ENCODE results near the gene PTTG1IP. TPM values are rescaled to one million over a fixed set of nuclear protein-coding genes. Genes with fewer than 3 reads are reported as not detected.

The PTTG1IP gene
- total RNA-seq, 1 donor from 2014 or later: 205 TPM

DNA sequence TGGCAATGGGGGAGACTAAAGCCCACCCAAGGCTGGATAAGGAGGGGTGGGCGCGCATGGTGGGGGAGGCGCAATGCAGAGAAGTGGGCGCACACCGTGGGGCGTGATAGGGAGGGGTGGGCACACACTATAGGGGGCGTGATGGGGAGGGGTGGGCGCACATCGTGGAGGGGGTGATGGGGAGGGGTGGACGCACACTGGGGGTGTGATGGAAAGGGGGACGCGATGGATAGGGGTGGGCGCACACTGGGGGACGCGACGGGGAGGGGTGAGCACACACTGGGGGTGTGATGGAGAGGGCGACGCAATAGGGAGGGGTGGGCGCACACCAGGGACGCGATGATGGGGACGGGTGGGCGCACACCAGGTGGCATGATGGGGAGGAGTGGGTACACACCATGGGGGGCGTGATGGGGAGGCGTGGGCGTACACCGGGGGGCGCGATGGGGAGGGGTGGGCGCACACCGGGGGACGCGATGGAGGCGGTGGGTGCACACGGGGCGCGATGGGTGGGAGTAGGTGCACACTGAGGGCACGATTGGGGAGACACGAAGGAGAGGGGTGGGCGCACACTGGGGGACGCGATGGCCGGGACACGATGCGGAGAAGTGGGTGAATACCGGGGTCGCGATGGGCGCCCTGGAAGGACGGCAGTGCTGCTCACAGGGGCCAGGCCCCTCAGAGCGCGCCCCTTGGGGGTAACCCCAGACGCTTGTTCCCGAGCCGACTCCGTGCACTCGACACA, 56.6 kb downstream of the PTTG1IP start:
- Mint-ChIP-seq H3K4me3 (peak overlapping the region; percentile 70), H3K27me3 (ENCODE audit: low read depth) (no peaks in the 10 kb centered on the region), H3K36me3 (peaks cover 8% of the 10 kb centered on the region), H3K27ac (peak overlapping the region; percentile 51), H3K4me1 (peaks cover 4% of the 10 kb centered on the region), H3K9me3 (peaks cover 13% of the 10 kb centered on the region)
- no peak for DNase-seq (ENCODE audit: low spot score in 2 of 2, unreplicated experiment in 2 of 2)
- TF ChIP-seq CTCF (IDR thresholded peaks at IDR 0.05; ENCODE audit: unreplicated experiment): no peak

- TF ChIP-seq CTCF (IDR thresholded peaks at IDR 0.05; ENCODE audit: unreplicated experiment): no peak
- no peak for DNase-seq (ENCODE audit: low spot score in 2 of 2, unreplicated experiment in 2 of 2)
- Mint-ChIP-seq H3K36me3 (peaks cover 12% of the 10 kb centered on the region), H3K9me3 (peaks cover 10% of the 10 kb centered on the region), H3K27ac (peak overlapping the region; percentile 51), H3K4me3 (peak overlapping the region; percentile 70), H3K4me1 (peaks cover 4% of the 10 kb centered on the region), H3K27me3 (ENCODE audit: low read depth) (no peaks in the 10 kb centered on the region)
These were observed 57.5 kb downstream of the PTTG1IP start for GRCh38 chr21:44815852-44816628.

DNA sequence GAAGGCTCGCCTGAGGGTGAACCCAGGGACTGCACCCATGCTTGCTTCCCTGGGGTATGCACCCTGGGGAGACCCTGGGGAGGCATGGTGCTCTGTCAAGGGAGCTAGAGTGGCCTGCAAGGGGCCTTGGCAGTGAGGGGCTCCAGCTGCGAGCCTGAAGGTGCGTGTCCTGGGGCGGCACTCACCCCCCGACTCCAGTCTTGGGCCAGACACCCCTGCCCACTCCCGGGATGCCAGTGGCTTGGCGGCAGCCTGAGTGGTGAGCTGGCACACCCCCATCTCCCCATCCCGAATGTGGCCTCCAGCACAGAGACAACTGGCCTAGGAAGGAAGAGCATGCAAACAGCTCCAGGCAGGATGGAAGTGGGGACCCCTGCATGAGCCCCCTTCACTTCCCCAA, 58.3 kb downstream of the PTTG1IP start:
- Mint-ChIP-seq H3K36me3 (peaks cover 14% of the 10 kb centered on the region), H3K4me1 (peaks cover 4% of the 10 kb centered on the region), H3K4me3 (peak overlapping the region; percentile 70), H3K27ac (no peak overlapping the region), H3K9me3 (peaks cover 8% of the 10 kb centered on the region), H3K27me3 (ENCODE audit: low read depth) (no peaks in the 10 kb centered on the region)
- no peak for TF ChIP-seq CTCF (IDR thresholded peaks at IDR 0.05; ENCODE audit: unreplicated experiment)
- DNase-seq (ENCODE audit: low spot score in 2 of 2, unreplicated experiment in 2 of 2): no peak

DNA sequence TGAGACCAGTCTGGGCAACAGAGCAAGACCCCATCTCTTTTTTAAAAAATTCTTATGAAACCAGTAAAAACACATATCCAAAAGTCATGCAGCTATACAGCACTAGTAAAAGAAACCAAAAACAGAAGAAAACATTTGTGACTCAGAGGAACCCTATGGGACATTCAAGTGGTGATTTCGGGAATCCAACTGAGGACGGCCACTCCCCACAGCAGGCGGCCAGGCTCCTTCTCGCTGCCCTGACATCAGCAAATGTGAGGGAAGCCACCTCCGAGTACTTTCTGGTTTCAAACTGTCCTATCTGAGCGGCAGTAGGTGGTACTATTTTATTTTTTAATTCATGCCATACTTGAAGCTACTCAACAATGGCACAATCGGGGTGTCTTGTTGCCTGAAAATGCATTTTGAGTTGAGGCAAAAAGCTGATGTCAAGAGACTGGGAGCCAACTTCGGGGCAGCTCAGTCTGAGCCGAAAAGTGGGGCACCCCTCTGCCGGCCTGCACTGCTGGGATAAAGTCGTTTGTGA, 58.9 kb downstream of the PTTG1IP start:
- no peaks in the 10 kb centered on the region for H3K27me3 Mint-ChIP-seq (ENCODE audit: low read depth)
- no peak overlapping the region for H3K27ac Mint-ChIP-seq
- H3K4me1 Mint-ChIP-seq: peaks cover 4% of the 10 kb centered on the region
- no peak for DNase-seq (ENCODE audit: low spot score in 2 of 2, unreplicated experiment in 2 of 2)
- peaks cover 2% of the 10 kb centered on the region for H3K9me3 Mint-ChIP-seq
- no peak overlapping the region for H3K4me3 Mint-ChIP-seq
- H3K36me3 Mint-ChIP-seq: peaks cover 13% of the 10 kb centered on the region
- no peak for TF ChIP-seq CTCF (IDR thresholded peaks at IDR 0.05; ENCODE audit: unreplicated experiment)

GRCh38 chr21:44813727-44814126, 59.8 kb downstream of the PTTG1IP start:
- no peaks in the 10 kb centered on the region for H3K9me3 Mint-ChIP-seq
- no peak for TF ChIP-seq CTCF (IDR thresholded peaks at IDR 0.05; ENCODE audit: unreplicated experiment)
- peaks cover 4% of the 10 kb centered on the region for H3K4me1 Mint-ChIP-seq
- DNase-seq (ENCODE audit: low spot score in 2 of 2, unreplicated experiment in 2 of 2): no peak
- H3K36me3 Mint-ChIP-seq: peaks cover 18% of the 10 kb centered on the region
- no peak overlapping the region for H3K4me3 Mint-ChIP-seq
- H3K27ac Mint-ChIP-seq: no peak overlapping the region
- H3K27me3 Mint-ChIP-seq (ENCODE audit: low read depth): no peaks in the 10 kb centered on the region

Data from mesothelial cell of epicardium (in vitro differentiated cells).